SKM-1 treated with dmso at 0.1 percent for 144 hours (cell line): ENCODE measurements around the gene TMEM95.
A peak's percentile ranks its signal among the peaks of the same experiment; 100 is the strongest.

Source experiments
- DNase-seq: peaks from one replicate; lab custom pipeline; 2025; ENCODE audit not compliant: unreplicated experiment; lab: John Stamatoyannopoulos, UW

TMEM95 gene

DNA sequence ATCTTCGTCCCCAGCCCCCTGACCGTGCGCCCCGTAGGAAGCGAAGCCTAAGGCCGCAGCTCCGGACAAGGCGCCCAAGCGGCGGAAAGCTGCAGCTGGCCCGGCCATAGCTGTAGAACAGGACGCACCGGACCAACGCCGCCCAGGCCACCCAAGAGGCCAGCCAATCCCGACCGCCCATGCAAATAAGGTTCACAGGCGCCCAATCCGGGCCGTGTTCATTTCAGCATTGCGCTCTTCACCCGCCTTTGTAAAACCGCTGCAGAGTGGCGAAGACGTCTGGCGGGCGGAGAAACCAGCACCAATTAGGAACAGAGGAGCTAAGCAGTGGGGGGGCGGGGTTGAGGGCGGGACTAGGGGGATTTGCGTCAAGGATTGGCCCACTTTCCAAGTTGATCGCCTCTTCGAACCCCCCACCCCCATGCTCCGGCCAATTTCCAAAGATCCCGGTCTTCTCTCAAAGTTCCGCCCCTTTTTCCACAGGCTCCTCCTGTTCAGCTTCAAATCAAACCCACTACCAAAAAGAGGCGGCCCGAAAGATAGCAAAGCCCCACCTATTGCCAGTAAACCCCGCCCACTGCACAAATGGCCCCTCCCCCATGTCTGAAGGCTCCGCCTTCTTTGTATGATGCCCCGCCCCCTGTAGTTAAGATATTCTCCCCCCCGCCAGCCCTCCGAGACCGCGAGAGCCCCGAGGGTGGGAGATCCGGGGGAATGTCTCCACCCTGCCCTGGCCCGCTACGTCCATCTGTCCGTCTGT is 49.2 kb downstream of the TMEM95 start, which contains the start of gene TMEM256:
TMEM256 (minus strand) TSS at position 121 of the 760 bp plus-strand sequence; CDS start at position 108, 13 bp downstream.
- peak; percentile 81 for DNase-seq

DNA sequence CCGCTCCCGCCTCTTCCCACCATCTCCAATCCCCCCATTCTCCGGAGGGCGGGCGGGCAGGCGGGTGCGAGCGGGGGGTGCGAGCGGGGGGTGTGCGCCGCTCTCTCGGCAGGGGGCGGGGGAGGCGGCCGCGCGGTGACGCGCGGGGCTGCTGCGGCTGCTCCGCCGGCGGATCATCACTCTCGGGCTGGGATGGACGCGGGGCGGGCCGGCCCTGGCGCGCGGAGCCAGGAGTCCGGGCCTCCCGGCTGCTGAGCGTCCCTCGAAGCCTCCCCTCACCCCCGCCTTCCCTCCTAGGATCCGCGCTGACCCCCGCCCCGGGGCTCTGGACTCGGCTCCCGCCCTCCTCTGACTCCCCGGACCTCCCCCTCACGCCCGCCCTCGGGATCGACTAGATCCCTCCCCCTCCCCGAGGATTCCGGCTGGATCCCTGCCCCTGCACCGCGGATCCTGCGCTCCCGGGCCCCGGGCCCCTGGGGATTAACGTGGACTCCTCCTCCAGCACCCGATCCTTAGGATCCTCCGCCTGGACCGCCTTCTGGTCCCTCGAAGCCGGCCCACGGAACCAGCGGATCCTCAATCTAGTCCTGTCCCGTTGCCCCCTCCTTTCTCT is 49.9 kb downstream of the TMEM95 start:
- DNase-seq, result no peak

DNA sequence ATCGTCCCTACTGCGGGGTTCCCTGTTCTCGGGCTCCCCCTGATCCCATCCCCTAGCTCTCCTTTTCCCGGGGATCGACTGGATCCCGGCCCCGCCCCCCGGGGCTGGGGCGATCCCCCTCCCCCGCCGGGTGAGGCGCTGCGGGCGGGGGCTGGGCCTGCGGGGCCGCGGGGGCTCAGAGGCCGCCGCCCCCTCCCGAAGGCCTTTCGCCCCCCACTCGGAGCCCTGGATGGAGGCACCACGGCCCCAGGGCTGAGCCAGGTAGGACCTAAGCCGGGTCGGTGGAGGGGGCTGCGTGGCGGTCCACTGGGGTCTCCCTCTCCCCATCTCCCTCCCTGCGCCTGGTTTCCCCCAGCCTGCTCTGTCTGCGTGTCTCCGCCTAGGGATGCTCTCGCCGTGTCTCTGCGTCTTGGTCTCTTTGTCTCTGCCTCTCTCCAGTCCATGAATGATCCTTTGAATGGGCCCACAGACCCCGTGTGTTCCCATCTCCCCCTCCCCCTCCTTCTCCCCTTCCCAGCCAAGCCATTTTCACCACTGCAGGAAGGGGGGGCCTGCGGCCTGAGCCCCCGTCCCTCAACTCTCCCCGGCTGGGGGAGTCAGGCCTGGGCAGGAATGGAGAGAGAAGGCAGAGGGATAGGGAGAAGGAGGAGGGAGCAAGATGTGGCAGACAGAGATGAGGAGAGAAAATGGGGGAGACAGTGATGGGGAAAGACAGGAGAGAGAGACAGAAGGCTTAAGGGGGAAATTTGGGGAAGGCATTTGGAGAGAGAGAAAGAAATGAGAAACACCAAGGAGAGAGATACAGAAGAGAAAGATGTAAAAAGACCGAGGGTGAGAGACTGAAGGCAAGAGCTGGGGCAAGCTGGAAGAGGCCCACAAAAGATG is 50.6 kb downstream of the TMEM95 start:
- DNase-seq, result no peak

DNA sequence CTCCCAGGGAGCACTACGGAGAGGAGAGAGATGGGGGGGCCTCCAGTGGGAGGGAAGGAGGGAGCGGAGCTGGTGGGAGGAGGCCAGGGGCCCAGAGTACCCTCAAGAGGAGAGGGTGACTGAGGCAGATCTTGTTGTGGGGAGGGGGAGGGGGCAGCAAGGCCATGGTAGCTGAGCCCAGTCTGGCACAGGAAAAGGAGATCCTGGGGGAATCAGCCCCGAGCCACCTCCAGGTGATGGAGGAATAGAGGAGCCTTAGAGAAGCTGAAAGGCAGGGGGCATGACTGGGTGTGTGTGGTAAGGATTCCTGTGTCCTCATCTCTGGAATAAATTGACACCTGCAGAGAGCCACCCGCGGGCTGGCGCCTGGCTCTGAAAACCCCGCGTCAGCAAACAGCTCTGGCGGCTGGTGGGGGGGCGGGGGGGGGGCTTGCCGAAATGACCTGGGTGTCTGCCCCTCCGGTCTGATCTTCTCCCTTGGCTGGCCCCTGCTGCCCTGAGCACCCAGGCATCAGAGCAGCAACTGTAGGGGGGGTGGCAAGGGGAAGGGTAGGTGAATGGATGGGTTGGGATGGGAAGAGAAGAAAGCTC is 51.4 kb downstream of the TMEM95 start:
- no peak for DNase-seq
